ENCODE data around the gene LETM1. TPM values are rescaled to one million over a fixed set of nuclear protein-coding genes. Genes with fewer than 3 reads are reported as not detected.

LETM1 gene
- total RNA-seq, 1 donor from 2014 or later, result 98.7 TPM

GRCh38 chr4:1869530-1870327, 13.8 kb upstream of the LETM1 start:
- no peak for DNase-seq
- Mint-ChIP-seq H3K27me3 (no peaks in the 10 kb centered on the region), H3K4me1 (peaks cover 27% of the 10 kb centered on the region), H3K27ac (peak overlapping the region; percentile 93), H3K9me3 (no peaks in the 10 kb centered on the region), H3K36me3 (ENCODE audit: low read depth) (peaks cover 9% of the 10 kb centered on the region), H3K4me3 (peak overlapping the region; percentile 90)
- intact Hi-C loops (cut with micrococcal nuclease), result loop anchor here (1.0 to 10.0 kb wide), 4 partner anchors 13 to 157 kb away; partner anchors contain the start of genes LETM1, NELFA and SLBP

DNA sequence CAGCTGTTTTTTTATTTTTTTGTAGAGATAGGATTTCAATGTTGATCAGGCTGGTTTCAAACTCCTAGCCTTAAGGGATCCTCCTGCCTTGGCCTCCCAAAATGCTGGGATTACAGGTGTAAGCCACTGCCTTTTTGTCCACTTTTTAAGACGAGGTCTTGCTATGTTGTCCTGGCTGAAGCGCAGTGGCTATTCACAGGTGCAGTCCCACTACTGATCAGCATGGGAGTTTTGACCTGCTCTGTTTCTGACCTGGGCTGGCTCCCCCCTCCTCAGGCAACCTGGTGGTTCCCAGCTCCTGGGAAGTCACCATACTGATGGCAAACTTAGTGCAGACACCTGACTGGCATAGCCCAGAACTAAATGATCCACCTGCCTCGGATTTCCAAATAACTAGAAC, 13.0 kb upstream of the LETM1 start:
- Mint-ChIP-seq H3K27ac (no peak overlapping the region), H3K36me3 (ENCODE audit: low read depth) (peaks cover 3% of the 10 kb centered on the region), H3K9me3 (no peaks in the 10 kb centered on the region), H3K4me3 (no peak overlapping the region), H3K27me3 (no peaks in the 10 kb centered on the region), H3K4me1 (peaks cover 19% of the 10 kb centered on the region)
- peak; percentile 57 for DNase-seq
- intact Hi-C loops (cut with micrococcal nuclease), result no loop called here

DNA sequence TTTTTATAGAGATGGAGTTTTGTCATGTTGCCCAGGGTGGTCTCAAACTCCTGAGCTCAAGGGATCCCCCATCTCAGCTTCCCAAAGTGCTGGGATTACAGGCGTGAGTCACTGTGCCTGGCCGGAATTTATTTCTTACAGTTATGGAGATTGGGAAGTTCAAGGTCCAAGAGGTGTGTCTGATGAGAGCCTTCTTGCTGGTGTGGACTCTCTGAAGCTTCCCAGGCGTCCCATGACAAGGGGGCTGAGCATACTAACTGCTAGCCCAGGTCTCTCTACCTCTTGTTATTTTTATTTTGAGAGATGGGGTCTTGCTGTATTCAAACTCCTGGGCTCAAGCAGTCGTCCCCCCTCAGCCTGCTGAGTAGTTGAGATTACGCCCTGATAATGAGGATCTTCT, 12.3 kb upstream of the LETM1 start:
- Mint-ChIP-seq H3K9me3 (no peaks in the 10 kb centered on the region), H3K4me1 (peaks cover 15% of the 10 kb centered on the region), H3K36me3 (ENCODE audit: low read depth) (peaks cover 3% of the 10 kb centered on the region), H3K27me3 (no peaks in the 10 kb centered on the region), H3K27ac (no peak overlapping the region), H3K4me3 (no peak overlapping the region)
- intact Hi-C loops (cut with micrococcal nuclease), result no loop called here
- no peak for DNase-seq

- no peak for DNase-seq
- Mint-ChIP-seq H3K27ac (no peak overlapping the region), H3K9me3 (no peaks in the 10 kb centered on the region), H3K4me1 (peaks cover 25% of the 10 kb centered on the region), H3K4me3 (no peak overlapping the region), H3K36me3 (ENCODE audit: low read depth) (no peaks in the 10 kb centered on the region), H3K27me3 (no peaks in the 10 kb centered on the region)
- intact Hi-C loops (cut with micrococcal nuclease), result no loop called here
These were observed 10.3 kb upstream of the LETM1 start for GRCh38 chr4:1866189-1866661.

DNA sequence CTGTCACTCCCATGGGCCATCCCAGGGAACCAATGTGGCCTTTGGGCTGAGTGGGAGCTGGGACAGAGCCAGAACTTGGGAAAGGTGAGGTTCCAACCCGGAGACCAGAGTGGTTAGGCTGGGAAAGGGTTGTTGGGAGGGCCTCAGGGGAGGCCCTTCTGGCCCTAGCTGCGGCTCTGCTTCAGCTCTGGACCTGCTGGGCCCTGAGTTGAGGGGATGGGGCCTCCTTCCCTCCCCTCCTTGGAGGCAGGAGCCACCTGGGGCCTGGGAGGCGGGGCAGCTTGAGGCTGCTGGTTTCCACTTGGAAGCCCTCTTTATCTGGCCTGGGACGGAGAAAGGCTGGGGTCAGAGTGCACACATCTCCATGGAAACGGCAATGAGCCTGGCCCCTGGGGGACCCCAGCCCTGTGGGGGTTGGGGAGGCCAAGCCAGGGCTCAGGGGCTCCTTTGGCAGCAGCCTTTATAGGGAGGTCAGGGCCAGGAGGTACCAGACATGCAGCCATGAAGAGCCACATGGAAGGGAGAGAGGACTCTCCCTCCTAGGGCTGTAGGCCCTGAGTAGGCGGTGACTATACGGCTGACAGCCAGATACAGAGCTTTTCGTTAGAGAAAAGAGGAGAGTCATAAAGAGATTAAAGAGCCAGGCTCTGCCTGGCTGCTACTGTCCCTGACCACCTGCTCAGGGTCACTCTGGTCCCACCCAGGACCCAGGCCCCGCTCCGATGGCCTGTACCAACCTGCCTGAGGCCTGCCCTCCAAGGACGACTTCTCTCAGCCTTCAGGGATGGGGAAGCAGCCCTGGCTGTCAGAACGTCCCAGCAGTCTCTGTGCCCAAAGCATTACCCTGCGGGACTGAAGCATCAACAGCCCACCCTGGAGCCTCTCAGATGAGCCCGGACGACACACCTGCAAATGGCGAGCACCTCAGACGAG, 8.4 kb upstream of the LETM1 start:
- DNase-seq, result peak; percentile 58
- Mint-ChIP-seq H3K27ac (no peak overlapping the region), H3K36me3 (ENCODE audit: low read depth) (no peaks in the 10 kb centered on the region), H3K4me3 (no peak overlapping the region), H3K4me1 (peaks cover 19% of the 10 kb centered on the region), H3K9me3 (no peaks in the 10 kb centered on the region), H3K27me3 (no peaks in the 10 kb centered on the region)
- intact Hi-C loops (cut with micrococcal nuclease), result no loop called here

GRCh38 chr4:1863297-1864033, 7.5 kb upstream of the LETM1 start:
- no peaks in the 10 kb centered on the region for H3K9me3 Mint-ChIP-seq
- H3K4me3 Mint-ChIP-seq, result peak overlapping the region; percentile 64
- H3K27me3 Mint-ChIP-seq, result no peaks in the 10 kb centered on the region
- no peaks in the 10 kb centered on the region for H3K36me3 Mint-ChIP-seq (ENCODE audit: low read depth)
- peak overlapping the region; percentile 39 for H3K27ac Mint-ChIP-seq
- DNase-seq, result peak; percentile 56
- intact Hi-C loops (cut with micrococcal nuclease), result no loop called here
- peaks cover 19% of the 10 kb centered on the region for H3K4me1 Mint-ChIP-seq

- Mint-ChIP-seq H3K4me3 (peak overlapping the region; percentile 64), H3K27ac (peak overlapping the region; percentile 39), H3K9me3 (no peaks in the 10 kb centered on the region), H3K4me1 (peaks cover 19% of the 10 kb centered on the region), H3K27me3 (no peaks in the 10 kb centered on the region), H3K36me3 (ENCODE audit: low read depth) (no peaks in the 10 kb centered on the region)
- no peak for DNase-seq
- intact Hi-C loops (cut with micrococcal nuclease), result no loop called here
These were observed 7.0 kb upstream of the LETM1 start for GRCh38 chr4:1862961-1863296.

- Mint-ChIP-seq H3K36me3 (ENCODE audit: low read depth) (no peaks in the 10 kb centered on the region), H3K9me3 (no peaks in the 10 kb centered on the region), H3K27me3 (no peaks in the 10 kb centered on the region), H3K4me3 (peak overlapping the region; percentile 69), H3K4me1 (peaks cover 22% of the 10 kb centered on the region), H3K27ac (peak overlapping the region; percentile 56)
- intact Hi-C loops (cut with micrococcal nuclease), result no loop called here
- peak; percentile 78 for DNase-seq
These were observed 6.3 kb upstream of the LETM1 start for GRCh38 chr4:1862055-1862911.

GRCh38 chr4:1859389-1859753, 3.4 kb upstream of the LETM1 start:
- Mint-ChIP-seq H3K4me1 (peaks cover 26% of the 10 kb centered on the region), H3K36me3 (ENCODE audit: low read depth) (no peaks in the 10 kb centered on the region), H3K27ac (no peak overlapping the region), H3K4me3 (no peak overlapping the region), H3K27me3 (no peaks in the 10 kb centered on the region), H3K9me3 (no peaks in the 10 kb centered on the region)
- intact Hi-C loops (cut with micrococcal nuclease), result loop anchor here (10.0 kb wide), 1 partner anchor 555 kb away; the partner anchor contains the start of genes CFAP99 and ZFYVE28
- DNase-seq, result no peak

GRCh38 chr4:1857931-1858330, 2.0 kb upstream of the LETM1 start:
- H3K9me3 Mint-ChIP-seq, result no peaks in the 10 kb centered on the region
- no peaks in the 10 kb centered on the region for H3K27me3 Mint-ChIP-seq
- no peak overlapping the region for H3K4me3 Mint-ChIP-seq
- intact Hi-C loops (cut with micrococcal nuclease), result loop anchor here (2.0 to 10.0 kb wide), 3 partner anchors 137 to 1105 kb away; partner anchors contain the start of genes CFAP99, GRK4, NOP14 and TACC3
- peaks cover 28% of the 10 kb centered on the region for H3K4me1 Mint-ChIP-seq
- no peak for DNase-seq
- peaks cover 7% of the 10 kb centered on the region for H3K36me3 Mint-ChIP-seq (ENCODE audit: low read depth)
- H3K27ac Mint-ChIP-seq, result no peak overlapping the region

GRCh38 chr4:1856943-1857699, 1.2 kb upstream of the LETM1 start:
- peaks cover 10% of the 10 kb centered on the region for H3K36me3 Mint-ChIP-seq (ENCODE audit: low read depth)
- H3K27me3 Mint-ChIP-seq, result no peaks in the 10 kb centered on the region
- peaks cover 25% of the 10 kb centered on the region for H3K4me1 Mint-ChIP-seq
- intact Hi-C loops (cut with micrococcal nuclease), result loop anchor here (1.0 to 10.0 kb wide), 5 partner anchors 13 to 1106 kb away; partner anchors contain the start of genes CFAP99, GRK4, NOP14 and TACC3
- DNase-seq, result no peak
- peak overlapping the region; percentile 86 for H3K4me3 Mint-ChIP-seq
- peak overlapping the region; percentile 71 for H3K27ac Mint-ChIP-seq
- H3K9me3 Mint-ChIP-seq, result no peaks in the 10 kb centered on the region
